IPS-11a (cell line): Measurements from ENCODE around the gene PCDHB14.
"Not testable (repeated sequence)": the region's sequence is repeated elsewhere in the genome, so short reads cannot be mapped to it uniquely, and the experiment has no call there.

Experiments
- H3K4me3 ChIP-seq: one replicate; pipeline ENCODE4 v1.5.1; 2013; ENCODE audit warnings: low read depth, low read length, control low read depth

Gene PCDHB14

DNA sequence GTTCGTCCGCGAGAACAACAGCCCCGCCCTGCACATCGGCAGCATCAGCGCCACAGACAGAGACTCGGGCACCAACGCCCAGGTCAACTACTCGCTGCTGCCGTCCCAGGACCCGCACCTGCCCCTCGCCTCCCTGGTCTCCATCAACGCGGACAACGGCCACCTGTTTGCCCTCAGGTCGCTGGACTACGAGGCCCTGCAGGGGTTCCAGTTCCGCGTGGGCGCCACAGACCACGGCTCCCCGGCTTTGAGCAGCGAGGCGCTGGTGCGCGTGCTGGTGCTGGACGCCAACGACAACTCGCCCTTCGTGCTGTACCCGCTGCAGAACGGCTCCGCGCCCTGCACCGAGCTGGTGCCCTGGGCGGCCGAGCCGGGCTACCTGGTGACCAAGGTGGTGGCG lies 12.9 kb upstream of the PCDHB14 start:
- H3K4me3 ChIP-seq: not testable (repeated sequence)

DNA sequence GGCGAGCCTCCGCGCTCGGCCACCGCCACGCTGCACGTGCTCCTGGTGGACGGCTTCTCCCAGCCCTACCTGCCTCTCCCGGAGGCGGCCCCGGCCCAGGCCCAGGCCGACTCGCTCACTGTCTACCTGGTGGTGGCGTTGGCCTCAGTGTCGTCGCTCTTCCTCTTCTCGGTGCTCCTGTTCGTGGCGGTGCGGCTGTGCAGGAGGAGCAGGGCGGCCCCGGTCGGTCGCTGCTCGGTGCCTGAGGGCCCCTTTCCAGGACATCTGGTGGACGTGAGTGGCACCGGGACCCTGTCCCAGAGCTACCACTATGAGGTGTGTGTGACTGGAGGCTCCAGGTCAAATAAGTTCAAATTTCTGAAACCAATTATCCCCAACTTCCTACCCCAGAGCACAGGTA lies 12.3 kb upstream of the PCDHB14 start:
- H3K4me3 ChIP-seq: not testable (repeated sequence)

DNA sequence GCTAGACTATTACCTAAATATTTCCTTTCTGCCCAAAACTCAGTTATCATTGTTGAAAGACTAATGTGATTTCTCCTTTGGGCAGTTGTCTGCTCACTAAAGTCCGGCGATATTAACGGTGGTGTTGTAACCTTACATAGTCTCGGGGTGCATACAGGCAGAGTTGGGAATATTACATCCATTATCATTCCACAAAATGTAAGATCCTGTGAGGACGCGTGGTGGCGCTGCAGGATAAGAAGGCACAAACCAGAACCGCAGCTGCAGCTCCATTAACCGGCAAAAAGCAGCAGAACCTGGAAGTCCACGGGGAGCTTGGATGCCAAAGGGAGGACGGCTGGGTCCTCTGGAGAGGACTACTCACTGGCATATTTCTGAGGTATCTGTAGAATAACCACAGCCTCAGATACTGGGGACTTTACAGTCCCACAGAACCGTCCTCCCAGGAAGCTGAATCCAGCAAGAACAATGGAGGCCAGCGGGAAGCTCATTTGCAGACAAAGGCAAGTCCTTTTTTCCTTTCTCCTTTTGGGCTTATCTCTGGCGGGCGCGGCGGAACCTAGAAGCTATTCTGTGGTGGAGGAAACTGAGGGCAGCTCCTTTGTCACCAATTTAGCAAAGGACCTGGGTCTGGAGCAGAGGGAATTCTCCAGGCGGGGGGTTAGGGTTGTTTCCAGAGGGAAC lies 9.3 kb upstream of the PCDHB14 start, which contains the start of gene PCDHB13:
PCDHB13 (plus strand) TSS at position 264 of the 684 bp plus-strand sequence; CDS start at position 469, 205 bp downstream.
- not testable (repeated sequence) for H3K4me3 ChIP-seq

DNA sequence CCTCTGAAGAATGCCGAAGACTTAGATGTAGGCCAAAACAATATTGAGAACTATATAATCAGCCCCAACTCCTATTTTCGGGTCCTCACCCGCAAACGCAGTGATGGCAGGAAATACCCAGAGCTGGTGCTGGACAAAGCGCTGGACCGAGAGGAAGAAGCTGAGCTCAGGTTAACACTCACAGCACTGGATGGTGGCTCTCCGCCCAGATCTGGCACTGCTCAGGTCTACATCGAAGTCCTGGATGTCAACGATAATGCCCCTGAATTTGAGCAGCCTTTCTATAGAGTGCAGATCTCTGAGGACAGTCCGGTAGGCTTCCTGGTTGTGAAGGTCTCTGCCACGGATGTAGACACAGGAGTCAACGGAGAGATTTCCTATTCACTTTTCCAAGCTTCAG lies 8.6 kb upstream of the PCDHB14 start:
- H3K4me3 ChIP-seq: not testable (repeated sequence)

DNA sequence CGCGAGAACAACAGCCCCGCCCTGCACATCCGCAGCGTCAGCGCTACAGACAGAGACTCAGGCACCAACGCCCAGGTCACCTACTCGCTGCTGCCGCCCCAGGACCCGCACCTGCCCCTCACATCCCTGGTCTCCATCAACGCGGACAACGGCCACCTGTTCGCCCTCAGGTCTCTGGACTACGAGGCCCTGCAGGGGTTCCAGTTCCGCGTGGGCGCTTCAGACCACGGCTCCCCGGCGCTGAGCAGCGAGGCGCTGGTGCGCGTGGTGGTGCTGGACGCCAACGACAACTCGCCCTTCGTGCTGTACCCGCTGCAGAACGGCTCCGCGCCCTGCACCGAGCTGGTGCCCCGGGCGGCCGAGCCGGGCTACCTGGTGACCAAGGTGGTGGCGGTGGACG lies 7.6 kb upstream of the PCDHB14 start:
- H3K4me3 ChIP-seq: not testable (repeated sequence)

DNA sequence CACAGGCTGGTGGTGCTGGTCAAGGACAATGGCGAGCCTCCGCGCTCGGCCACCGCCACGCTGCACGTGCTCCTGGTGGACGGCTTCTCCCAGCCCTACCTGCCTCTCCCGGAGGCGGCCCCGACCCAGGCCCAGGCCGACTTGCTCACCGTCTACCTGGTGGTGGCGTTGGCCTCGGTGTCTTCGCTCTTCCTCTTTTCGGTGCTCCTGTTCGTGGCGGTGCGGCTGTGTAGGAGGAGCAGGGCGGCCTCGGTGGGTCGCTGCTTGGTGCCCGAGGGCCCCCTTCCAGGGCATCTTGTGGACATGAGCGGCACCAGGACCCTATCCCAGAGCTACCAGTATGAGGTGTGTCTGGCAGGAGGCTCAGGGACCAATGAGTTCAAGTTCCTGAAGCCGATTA lies 7.1 kb upstream of the PCDHB14 start:
- not testable (repeated sequence) for H3K4me3 ChIP-seq

DNA sequence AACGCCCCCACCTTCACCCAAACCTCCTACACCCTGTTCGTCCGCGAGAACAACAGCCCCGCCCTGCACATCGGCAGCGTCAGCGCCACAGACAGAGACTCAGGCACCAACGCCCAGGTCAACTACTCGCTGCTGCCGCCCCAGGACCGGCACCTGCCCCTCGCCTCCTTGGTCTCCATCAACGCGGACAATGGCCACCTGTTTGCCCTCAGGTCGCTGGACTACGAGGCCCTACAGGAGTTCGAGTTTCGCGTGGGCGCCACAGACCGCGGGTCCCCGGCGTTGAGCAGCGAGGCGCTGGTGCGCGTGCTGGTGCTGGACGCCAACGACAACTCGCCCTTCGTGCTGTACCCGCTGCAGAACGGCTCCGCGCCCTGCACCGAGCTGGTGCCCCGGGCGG lies 1.7 kb downstream of the PCDHB14 start:
- H3K4me3 ChIP-seq: not testable (repeated sequence)

DNA sequence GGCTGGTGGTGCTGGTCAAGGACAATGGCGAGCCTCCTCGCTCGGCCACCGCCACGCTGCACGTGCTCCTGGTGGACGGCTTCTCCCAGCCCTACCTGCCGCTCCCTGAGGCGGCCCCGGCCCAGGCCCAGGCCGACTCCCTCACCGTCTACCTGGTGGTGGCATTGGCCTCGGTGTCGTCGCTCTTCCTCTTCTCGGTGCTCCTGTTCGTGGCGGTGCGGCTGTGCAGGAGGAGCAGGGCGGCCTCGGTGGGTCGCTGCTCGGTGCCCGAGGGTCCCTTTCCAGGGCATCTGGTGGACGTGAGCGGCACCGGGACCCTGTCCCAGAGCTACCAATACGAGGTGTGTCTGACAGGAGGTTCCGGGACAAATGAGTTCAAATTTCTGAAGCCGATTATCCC lies 2.3 kb downstream of the PCDHB14 start:
- H3K4me3 ChIP-seq: not testable (repeated sequence)

DNA sequence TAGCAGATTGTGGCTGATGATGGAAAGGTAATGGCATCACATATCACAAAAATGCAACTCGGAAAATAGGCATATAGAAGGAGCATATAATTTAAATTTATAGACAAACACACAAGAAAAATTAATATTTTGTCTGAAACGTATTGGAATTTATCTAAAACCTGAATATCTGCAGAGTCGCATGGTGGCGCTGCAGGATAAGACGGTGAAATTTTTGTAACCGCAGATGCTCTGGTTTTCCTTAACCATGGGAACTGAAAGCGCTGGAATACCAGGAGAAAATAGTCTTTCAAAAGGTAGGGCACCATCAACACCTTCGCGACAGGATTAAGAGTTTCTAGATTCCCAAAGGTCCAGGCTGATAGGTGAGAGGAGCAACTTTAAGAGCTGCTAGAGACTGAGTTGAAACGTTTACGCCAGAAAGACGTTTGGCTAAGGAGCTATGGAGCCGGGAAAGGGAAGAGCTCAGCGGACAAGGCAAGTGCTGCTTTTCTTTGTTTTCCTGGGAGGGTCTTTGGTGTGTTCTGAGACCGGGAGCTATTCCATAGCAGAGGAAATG lies 11.0 kb downstream of the PCDHB14 start:
- H3K4me3 ChIP-seq: peak overlapping the region; percentile 22

DNA sequence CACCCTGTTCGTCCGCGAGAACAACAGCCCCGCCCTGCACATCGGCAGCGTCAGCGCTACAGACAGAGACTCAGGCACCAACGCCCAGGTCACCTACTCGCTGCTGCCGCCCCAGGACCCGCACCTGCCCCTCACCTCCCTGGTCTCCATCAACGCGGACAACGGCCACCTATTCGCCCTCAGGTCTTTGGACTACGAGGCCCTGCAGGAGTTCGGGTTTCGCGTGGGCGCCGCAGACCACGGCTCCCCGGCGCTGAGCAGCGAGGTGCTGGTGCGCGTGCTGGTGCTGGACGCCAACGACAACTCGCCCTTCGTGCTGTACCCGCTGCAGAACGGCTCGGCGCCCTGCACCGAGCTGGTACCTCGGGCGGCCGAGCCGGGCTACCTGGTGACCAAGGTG lies 12.8 kb downstream of the PCDHB14 start:
- H3K4me3 ChIP-seq: not testable (repeated sequence)

DNA sequence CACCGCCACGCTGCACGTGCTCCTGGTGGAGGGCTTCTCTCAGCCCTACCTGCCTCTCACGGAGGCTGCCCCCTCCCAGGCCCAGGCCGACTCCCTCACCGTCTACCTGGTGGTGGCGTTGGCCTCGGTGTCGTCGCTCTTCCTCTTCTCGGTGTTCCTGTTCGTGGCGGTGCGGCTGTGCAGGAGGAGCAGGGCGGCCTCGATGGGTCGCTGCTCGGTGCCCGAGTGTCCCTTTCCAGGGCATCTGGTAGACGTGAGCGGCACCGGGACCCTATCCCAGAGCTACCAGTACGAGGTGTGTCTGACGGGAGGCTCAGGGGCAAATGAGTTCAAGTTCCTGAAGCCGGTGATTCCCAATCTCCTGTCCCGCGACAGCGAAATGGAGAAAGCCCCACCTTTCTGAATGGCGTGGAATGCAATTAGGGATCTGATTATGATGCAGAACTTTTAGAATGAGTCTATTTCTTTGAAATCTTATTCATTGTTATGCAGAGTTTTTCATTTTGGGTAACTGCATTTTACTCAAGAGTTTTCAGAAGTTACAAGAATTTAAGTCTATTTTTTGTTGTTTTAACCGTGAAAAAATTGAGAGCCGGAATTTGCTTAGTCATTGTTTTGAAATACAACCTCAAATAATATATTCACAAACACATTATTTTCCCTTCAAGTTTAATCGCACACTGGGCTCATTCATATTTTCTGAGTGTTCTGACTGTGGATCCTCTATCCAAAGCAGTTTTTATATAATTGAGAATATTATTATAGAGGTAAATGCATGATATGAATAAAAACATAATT lies 13.6 kb downstream of the PCDHB14 start:
- no peak overlapping the region for H3K4me3 ChIP-seq

DNA sequence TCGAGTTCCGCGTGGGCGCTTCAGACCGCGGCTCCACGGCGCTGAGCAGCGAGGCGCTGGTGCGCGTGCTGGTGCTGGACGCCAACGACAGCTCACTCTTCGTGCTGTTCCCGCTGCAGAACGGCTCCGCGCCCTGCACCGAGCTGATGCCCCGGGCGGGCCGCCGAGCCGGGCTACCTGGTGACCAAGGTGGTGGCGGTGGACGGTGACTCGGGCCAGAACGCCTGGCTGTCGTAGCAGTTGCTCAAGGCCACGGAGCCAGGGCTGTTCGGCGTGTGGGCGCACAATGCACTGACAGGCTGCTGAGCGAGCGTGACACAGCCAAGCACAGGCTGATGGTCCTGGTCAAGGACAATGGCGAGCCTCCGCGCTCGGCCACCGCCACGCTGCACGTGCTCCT lies 18.4 kb downstream of the PCDHB14 start:
- H3K4me3 ChIP-seq: no peak overlapping the region

DNA sequence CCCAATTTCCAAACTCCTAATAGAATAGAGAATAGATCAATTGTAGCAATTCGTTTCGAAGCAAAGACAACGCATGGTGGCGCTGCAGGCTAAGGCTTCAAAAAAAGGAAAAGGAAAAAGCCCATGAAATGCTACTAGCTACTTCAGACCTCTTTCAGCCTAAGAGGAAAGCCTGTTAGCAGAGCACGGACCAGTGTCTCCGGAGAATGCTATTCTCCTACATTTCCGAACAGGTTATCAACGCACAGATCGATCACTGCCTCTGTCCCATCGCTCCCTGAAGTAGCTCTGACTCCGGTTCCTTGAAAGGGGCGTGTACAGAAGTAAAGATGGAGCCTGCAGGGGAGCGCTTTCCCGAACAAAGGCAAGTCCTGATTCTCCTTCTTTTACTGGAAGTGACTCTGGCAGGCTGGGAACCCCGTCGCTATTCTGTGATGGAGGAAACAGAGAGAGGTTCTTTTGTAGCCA lies 22.1 kb downstream of the PCDHB14 start, which contains the start of gene PCDHB15:
PCDHB15 (plus strand) TSS at position 146 of the 468 bp plus-strand sequence; CDS start at position 330, 184 bp downstream.
- H3K4me3 ChIP-seq: peak within 1 kb of the TSS; percentile 39

DNA sequence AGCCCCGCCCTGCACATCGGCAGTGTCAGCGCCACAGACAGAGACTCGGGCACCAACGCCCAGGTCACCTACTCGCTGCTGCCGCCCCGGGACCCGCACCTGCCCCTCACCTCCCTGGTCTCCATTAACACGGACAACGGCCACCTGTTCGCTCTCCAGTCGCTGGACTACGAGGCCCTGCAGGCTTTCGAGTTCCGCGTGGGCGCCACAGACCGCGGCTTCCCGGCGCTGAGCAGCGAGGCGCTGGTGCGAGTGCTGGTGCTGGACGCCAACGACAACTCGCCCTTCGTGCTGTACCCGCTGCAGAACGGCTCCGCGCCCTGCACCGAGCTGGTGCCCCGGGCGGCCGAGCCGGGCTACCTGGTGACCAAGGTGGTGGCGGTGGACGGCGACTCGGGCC lies 23.8 kb downstream of the PCDHB14 start:
- not testable (repeated sequence) for H3K4me3 ChIP-seq

DNA sequence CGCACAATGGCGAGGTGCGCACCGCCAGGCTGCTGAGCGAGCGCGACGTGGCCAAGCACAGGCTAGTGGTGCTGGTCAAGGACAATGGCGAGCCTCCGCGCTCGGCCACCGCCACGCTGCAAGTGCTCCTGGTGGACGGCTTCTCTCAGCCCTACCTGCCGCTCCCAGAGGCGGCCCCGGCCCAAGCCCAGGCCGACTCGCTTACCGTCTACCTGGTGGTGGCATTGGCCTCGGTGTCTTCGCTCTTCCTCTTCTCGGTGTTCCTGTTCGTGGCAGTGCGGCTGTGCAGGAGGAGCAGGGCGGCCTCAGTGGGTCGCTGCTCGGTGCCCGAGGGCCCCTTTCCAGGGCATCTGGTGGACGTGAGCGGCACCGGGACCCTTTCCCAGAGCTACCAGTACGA lies 24.3 kb downstream of the PCDHB14 start:
- not testable (repeated sequence) for H3K4me3 ChIP-seq

DNA sequence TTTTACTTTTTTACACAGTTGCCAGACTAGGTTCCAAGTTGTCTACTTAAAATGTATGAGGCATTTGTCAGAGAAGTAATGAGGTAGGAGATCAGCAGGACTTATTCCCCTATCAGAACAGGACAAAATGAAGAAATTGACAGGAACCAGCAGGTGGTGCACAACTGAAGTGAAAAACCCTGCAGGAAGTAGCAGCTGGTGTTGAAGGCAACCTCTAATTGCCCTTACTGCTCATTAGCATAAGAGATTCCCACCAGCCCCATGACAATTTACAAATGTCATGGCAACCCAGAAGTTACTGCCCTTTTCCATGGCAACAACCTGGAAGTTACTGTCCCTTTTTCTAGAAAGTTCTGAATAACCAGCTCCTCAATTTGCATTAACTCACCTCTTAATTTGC lies 27.4 kb downstream of the PCDHB14 start:
- H3K4me3 ChIP-seq: no peak overlapping the region

DNA sequence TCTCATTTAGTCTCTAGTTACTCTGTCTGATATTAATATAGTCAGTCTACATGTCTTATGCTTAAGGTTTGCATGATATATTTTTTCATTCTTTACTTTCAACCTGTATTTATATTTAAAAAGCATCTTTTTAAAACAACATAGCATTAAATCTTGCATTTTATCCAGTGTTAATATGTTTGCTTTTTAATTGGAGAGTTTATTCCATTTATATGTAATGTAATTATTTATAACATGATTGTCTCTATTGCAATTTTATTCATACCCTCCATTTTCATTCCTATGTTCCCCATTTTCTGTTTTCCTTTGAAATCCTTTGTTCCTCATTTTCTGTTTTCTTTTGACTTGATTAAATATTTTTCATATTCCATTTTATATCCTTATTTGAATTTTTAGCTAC lies 35.3 kb downstream of the PCDHB14 start:
- H3K4me3 ChIP-seq: no peak overlapping the region

DNA sequence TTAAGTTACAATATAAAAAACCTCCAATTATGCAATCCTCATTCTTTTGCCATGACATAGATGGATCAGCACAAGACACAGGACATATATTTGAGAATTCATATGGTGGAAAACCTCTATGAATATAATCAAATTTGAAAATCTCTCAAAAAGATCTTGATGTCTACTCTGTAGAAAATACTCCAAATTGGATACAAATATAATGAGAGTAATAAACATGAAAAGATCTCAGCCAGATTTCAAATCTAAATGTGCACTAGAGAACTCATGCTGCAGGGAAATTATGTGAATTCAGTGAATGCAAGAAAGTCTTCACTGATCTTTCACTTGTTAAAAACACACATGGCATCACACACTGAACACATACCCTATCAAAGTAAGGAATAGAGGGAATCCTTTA lies 35.8 kb downstream of the PCDHB14 start:
- no peak overlapping the region for H3K4me3 ChIP-seq

DNA sequence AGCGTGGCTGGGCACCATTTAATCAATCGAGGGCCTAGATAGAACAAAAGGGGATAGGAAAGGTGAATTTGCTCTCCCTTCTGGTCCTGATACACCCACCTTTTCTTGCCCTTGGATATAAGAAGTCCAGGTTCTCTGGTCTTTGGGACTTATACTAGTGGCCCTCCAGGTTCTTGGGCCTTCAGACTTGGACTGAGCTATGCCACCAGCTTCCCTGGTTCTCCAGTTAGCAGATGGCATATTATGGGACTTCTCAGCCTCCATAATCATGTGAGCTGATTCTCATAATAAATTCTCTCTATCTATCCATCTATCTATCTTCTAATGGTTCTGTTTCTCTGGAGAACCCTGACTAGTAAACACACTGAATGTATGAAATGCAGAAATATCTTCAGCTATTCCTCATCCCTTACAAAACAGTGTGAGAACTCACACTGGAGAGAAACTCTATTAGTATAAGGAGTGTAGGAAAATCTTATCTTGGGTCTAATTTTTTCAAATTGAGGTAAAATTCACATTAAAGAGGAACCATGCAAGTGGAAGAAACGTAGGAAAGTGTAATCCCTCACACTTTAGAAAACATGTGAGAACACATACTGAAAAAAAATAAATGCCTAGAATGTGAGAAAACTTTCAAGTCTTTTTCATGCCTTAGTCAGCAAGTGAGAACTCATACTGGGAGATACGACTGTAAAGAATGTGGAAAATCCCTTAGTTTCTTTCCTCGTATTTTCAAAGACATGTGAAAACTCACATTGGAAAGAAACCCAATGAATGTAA lies 37.5 kb downstream of the PCDHB14 start:
- no peak overlapping the region for H3K4me3 ChIP-seq

DNA sequence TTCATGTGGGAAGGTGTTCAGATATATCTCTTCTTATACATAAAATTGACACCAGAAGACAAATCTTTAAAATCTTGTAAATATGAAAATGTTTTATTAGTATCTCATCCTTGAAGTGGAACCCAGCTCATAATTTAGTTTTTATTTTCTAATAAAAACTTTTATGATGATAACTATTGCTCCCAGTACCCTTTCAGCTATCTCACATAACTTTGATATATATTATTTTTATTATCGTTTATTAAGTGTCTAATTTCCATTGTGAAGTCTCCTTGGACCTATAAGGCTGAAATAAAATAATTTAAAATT lies 38.0 kb downstream of the PCDHB14 start:
- H3K4me3 ChIP-seq: no peak overlapping the region

DNA sequence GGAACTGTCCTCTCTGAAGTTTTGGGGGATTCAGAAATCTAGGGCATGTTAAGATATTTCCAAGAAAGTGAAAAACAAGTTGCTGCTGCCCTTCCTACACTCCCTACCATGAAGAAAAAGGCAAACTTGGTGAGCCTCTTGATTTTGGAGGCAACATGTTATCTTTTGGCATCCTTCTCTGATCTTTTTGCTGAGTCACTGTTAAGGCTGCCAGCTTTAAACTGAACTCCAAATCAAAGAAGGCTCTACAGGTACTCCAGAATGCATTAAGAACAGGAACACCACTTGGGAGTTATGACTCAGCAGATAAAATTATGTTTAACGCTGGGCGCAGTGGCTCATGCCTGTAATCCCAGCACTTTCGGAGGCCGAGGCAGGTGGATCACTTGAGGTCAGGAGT lies 46.1 kb downstream of the PCDHB14 start:
- no peak overlapping the region for H3K4me3 ChIP-seq
